HG03280 (cell line): ENCODE results near the gene SPTBN4.
"Not testable (repeated sequence)": the region's sequence is repeated elsewhere in the genome, so short reads cannot be mapped to it uniquely, and the experiment has no call there.

Experiments used
- ATAC-seq: cut with Tn5 transposase; IDR thresholded peaks from one replicate; pipeline ENCODE4 v1.9.1; 2021; ENCODE audit warnings: mild to moderate bottlenecking, moderate library complexity; ENCODE audit not compliant: unreplicated experiment

The SPTBN4 gene

GRCh38 chr19:40438284-40438683 is 28.5 kb upstream of the SPTBN4 start:
- ATAC-seq = no peak

GRCh38 chr19:40441719-40442253 is 25.0 kb upstream of the SPTBN4 start:
- ATAC-seq = no peak

GRCh38 chr19:40442328-40443130 is 24.3 kb upstream of the SPTBN4 start:
- ATAC-seq = no peak

GRCh38 chr19:40443131-40443999 is 23.4 kb upstream of the SPTBN4 start:
- peak; percentile 65 for ATAC-seq

GRCh38 chr19:40444000-40444824 is 22.6 kb upstream of the SPTBN4 start, which contains the start of gene SERTAD3:
Gene SERTAD3 (minus strand): TSS chr19:40444335. CDS start chr19:40442080, 2,255 bp downstream.
- ATAC-seq = peak; percentile 73

- ATAC-seq = no peak
Measured at GRCh38 chr19:40444825-40445312, 21.9 kb upstream of the SPTBN4 start.

- no peak for ATAC-seq
Measured at GRCh38 chr19:40445780-40446262, 21.0 kb upstream of the SPTBN4 start.

GRCh38 chr19:40446263-40446784 is 20.5 kb upstream of the SPTBN4 start:
- ATAC-seq = no peak

GRCh38 chr19:40449506-40449905 is 17.3 kb upstream of the SPTBN4 start:
- no peak for ATAC-seq

GRCh38 chr19:40450664-40451063 is 16.1 kb upstream of the SPTBN4 start:
- ATAC-seq = no peak

- ATAC-seq = no peak
Measured at GRCh38 chr19:40452016-40452415, 14.8 kb upstream of the SPTBN4 start.

GRCh38 chr19:40453151-40453735 is 13.6 kb upstream of the SPTBN4 start:
- no peak for ATAC-seq

- ATAC-seq = not testable (repeated sequence)
Measured at GRCh38 chr19:40453943-40454342, 12.9 kb upstream of the SPTBN4 start.

- ATAC-seq = no peak
Measured at GRCh38 chr19:40457048-40457447, 9.8 kb upstream of the SPTBN4 start.

- no peak for ATAC-seq
Measured at GRCh38 chr19:40457953-40458596, 8.7 kb upstream of the SPTBN4 start.

GRCh38 chr19:40458597-40458974 is 8.2 kb upstream of the SPTBN4 start:
- no peak for ATAC-seq

- ATAC-seq = no peak
Measured at GRCh38 chr19:40460185-40460584, 6.6 kb upstream of the SPTBN4 start.

- ATAC-seq = no peak
Measured at GRCh38 chr19:40461669-40462221, 5.1 kb upstream of the SPTBN4 start.

- ATAC-seq = not testable (repeated sequence)
Measured at GRCh38 chr19:40463587-40464037, 3.2 kb upstream of the SPTBN4 start.
